Liver (tissue), 9 donors: Measurements from ENCODE around the gene ZMYND10. TPM values are rescaled to one million over a fixed set of nuclear protein-coding genes. Genes with fewer than 3 reads are reported as not detected.

Experiments
- DNase-seq: peaks from one replicate; pipeline ENCODE4 v3.0.0-alpha.2; 2017; ENCODE audit warnings: low spot score
- H3K27ac ChIP-seq, 2 donors: one replicate each; pipeline ENCODE4 v1.7.0; 2013; ENCODE audit warnings: inconsistent platforms in 2 of 2, low read length in 2 of 2, control low read depth in 1 of 2, low read depth in 1 of 2, mild to moderate bottlenecking in 1 of 2
- H3K27me3 ChIP-seq, 4 donors: one replicate each; pipeline versions ENCODE4 v1.6.1 to v1.7.0; 2013; ENCODE audit warnings: low read length in 3 of 4, inconsistent platforms in 1 of 4, mild to moderate bottlenecking in 1 of 4, moderate library complexity in 1 of 4; ENCODE audit not compliant: control insufficient read depth in 4 of 4, insufficient read depth in 4 of 4
- H3K36me3 ChIP-seq, 4 donors: one replicate each; pipeline versions ENCODE4 v1.6.1 to v1.7.0; 2013; ENCODE audit warnings: low read length in 3 of 4, mild to moderate bottlenecking in 3 of 4, low read depth in 1 of 4, moderate library complexity in 1 of 4; ENCODE audit not compliant: control insufficient read depth in 4 of 4, insufficient read depth in 3 of 4
- H3K4me1 ChIP-seq, 4 donors: one replicate each; pipeline versions ENCODE4 v1.6.1 to v1.7.0; 2013; ENCODE audit warnings: low read length in 3 of 4, mild to moderate bottlenecking in 3 of 4, moderate library complexity in 1 of 4; ENCODE audit not compliant: control insufficient read depth in 4 of 4, insufficient read depth in 4 of 4
- H3K4me3 ChIP-seq, 3 donors: one replicate each; pipeline versions ENCODE4 v1.6.1 to v1.7.0; 2013; ENCODE audit warnings: low read length in 3 of 3, control low read depth in 1 of 3, low read depth in 1 of 3, mild to moderate bottlenecking in 1 of 3
- H3K9ac ChIP-seq, 2 donors: one replicate each; pipeline ENCODE4 v1.7.0; 2013; ENCODE audit warnings: low read length in 2 of 2, mild to moderate bottlenecking in 2 of 2, moderate library complexity in 2 of 2, control low read depth in 1 of 2, low read depth in 1 of 2
- H3K9me3 ChIP-seq, 4 donors: one replicate each; pipeline versions ENCODE4 v1.6.1 to v1.7.0; 2013; ENCODE audit warnings: low read length in 3 of 4; ENCODE audit not compliant: control insufficient read depth in 4 of 4
- ATF3 ChIP-seq: IDR thresholded peaks from 2 replicates; pipeline ENCODE4 v1.6.1; 2016; ENCODE audit warnings: antibody characterized with exemption
- CTCF ChIP-seq: fragments of 150-350 bp; IDR thresholded peaks from 2 replicates; pipeline ENCODE4 v1.5.1; 2017; ENCODE audit warnings: improper control_type of control experiment, low read depth, low read length; ENCODE audit not compliant: missing input control
- EGR1 ChIP-seq, 2 donors: IDR thresholded peaks; 2 replicates each; pipeline ENCODE4 v1.6.1; 2016 to 2018; ENCODE audit warnings: antibody characterized with exemption in 2 of 2, low read depth in 2 of 2
- FOXA1 ChIP-seq: IDR thresholded peaks from 2 replicates; pipeline ENCODE4 v1.6.1; 2016; ENCODE audit warnings: antibody characterized with exemption
- FOXA2 ChIP-seq: IDR thresholded peaks from 2 replicates; pipeline ENCODE4 v1.6.1; 2016; ENCODE audit warnings: antibody characterized with exemption
- GABPA ChIP-seq, 2 donors: IDR thresholded peaks in 1 of 2; conservative IDR thresholded peaks in 1 of 2; 2 replicates each; pipeline ENCODE4 v1.6.1; 2016; ENCODE audit warnings: antibody characterized with exemption in 2 of 2, mild to moderate bottlenecking in 1 of 2, moderate library complexity in 1 of 2
- HNF4A ChIP-seq, 2 donors: conservative IDR thresholded peaks; 2 replicates each; pipeline ENCODE4 v1.6.1; 2016; ENCODE audit warnings: antibody characterized with exemption in 2 of 2, mild to moderate bottlenecking in 2 of 2
- HNF4G ChIP-seq: IDR thresholded peaks from 2 replicates; pipeline ENCODE4 v1.6.1; 2016; ENCODE audit warnings: antibody characterized with exemption
- JUND ChIP-seq, 2 donors: IDR thresholded peaks; 2 replicates each; pipeline ENCODE4 v1.6.1; 2016; ENCODE audit warnings: antibody characterized with exemption in 2 of 2
- MAX ChIP-seq: IDR thresholded peaks from 2 replicates; pipeline ENCODE4 v1.6.1; 2016; ENCODE audit warnings: antibody characterized with exemption
- NR2F2 ChIP-seq: IDR thresholded peaks from 2 replicates; pipeline ENCODE4 v1.6.1; 2016; ENCODE audit warnings: antibody characterized with exemption
- RAD21 ChIP-seq, 2 donors: IDR thresholded peaks; 2 replicates each; pipeline ENCODE4 v1.6.1; 2016; ENCODE audit warnings: antibody characterized with exemption in 2 of 2, mild to moderate bottlenecking in 2 of 2
- REST ChIP-seq: IDR thresholded peaks from 2 replicates; pipeline ENCODE4 v1.6.1; 2016; ENCODE audit warnings: antibody characterized with exemption, mild to moderate bottlenecking
- RXRA ChIP-seq, 2 donors: IDR thresholded peaks; 2 replicates each; pipeline ENCODE4 v1.6.1; 2017 to 2018; ENCODE audit warnings: antibody characterized with exemption in 2 of 2, mild to moderate bottlenecking in 1 of 2
- SP1 ChIP-seq: IDR thresholded peaks from 2 replicates; pipeline ENCODE4 v1.6.1; 2018; ENCODE audit warnings: antibody characterized with exemption, mild to moderate bottlenecking
- TAF1 ChIP-seq: conservative IDR thresholded peaks from 2 replicates; pipeline ENCODE4 v1.6.1; 2016; ENCODE audit warnings: antibody characterized with exemption, mild to moderate bottlenecking
- YY1 ChIP-seq: IDR thresholded peaks from 2 replicates; pipeline ENCODE4 v1.6.1; 2016; ENCODE audit warnings: antibody characterized with exemption, mild to moderate bottlenecking
- ZBTB33 ChIP-seq: IDR thresholded peaks from 2 replicates; pipeline ENCODE4 v1.6.1; 2016; ENCODE audit warnings: antibody characterized with exemption
- WGBS: extraction: QIAGEN DNeasy Blood & Tissue Kit; methylation state at CpG from one replicate; pipeline ENCODE4 v1.1.7; 2013; 5-methylcytosine and 5-hydroxymethylcytosine counted together
- polyA plus RNA-seq, 2 donors: library from polyadenylated mRNA; stranded (reverse) in 1 of 2; unstranded in 1 of 2; fragments of 200-250 nt in 1 of 2; fragments of >200 nt in 1 of 2; fragmentation: Nextera tagmentation in 1 of 2; extraction: Ambion mirVana in 1 of 2; gene quantifications; one replicate each; pipeline versions ENCODE4 v1.2.1 to v1.2.3, GENCODE V29; 2013 to 2015
- total RNA-seq, 2 donors: library from RNA; depleted of rRNA; stranded (reverse); fragments of >200 nt; gene quantifications; one replicate each; pipeline ENCODE4 v1.2.3, GENCODE V29; 2014
- donor health status: healthy.
- donor health status: healthy.
- donor health status: healthy.
- donor health status: healthy.
- donor health status: healthy.

The ZMYND10 gene
- total and polyA plus RNA-seq, 4 donors: 0.09 to 0.75 (median 0.27) TPM

- Histone ChIP-seq H3K4me1 (peaks cover 15 to 36% (median 32%) of the 10 kb centered on the region in 4 donors), H3K27me3 (no peaks in the 10 kb centered on the region), H3K9me3 (no peaks in the 10 kb centered on the region), H3K4me3 (no peak overlapping the region), H3K27ac (no peak overlapping the region), H3K36me3 (peaks cover 0 to 10% (median 2%) of the 10 kb centered on the region in 4 donors), H3K9ac (no peak overlapping the region)
- whole genome bisulfite sequencing: 59% methylated on average over 6 of the region's 6 CpGs
- TF ChIP-seq HNF4A (conservative IDR thresholded peaks at IDR 0.05) (no peak), HNF4G (no peak), YY1 (no peak), JUND (IDR thresholded peaks at IDR 0.05) (no peak), FOXA2 (no peak), ATF3 (no peak), ZBTB33 (no peak), REST (no peak), MAX (no peak), RXRA (IDR thresholded peaks at IDR 0.05) (no peak), GABPA (IDR thresholded peaks at IDR 0.05 in 1 of 2, conservative IDR thresholded peaks at IDR 0.05 in 1 of 2) (no peak), RAD21 (IDR thresholded peaks at IDR 0.05) (no peak), NR2F2 (no peak), TAF1 (no peak), EGR1 (IDR thresholded peaks at IDR 0.05; ENCODE audit: low read depth in 2 of 2) (no peak), FOXA1 (no peak)
- no peak for DNase-seq
These were observed 28.2 kb downstream of the ZMYND10 start for GRCh38 chr3:50317300-50317699.

- Histone ChIP-seq H3K27me3 (no peaks in the 10 kb centered on the region), H3K9ac (no peak overlapping the region), H3K9me3 (no peaks in the 10 kb centered on the region), H3K27ac (no peak overlapping the region), H3K36me3 (peaks cover 0 to 10% (median 2%) of the 10 kb centered on the region in 4 donors), H3K4me3 (no peak overlapping the region), H3K4me1 (peaks cover 12 to 31% (median 27%) of the 10 kb centered on the region in 4 donors)
- 76% methylated on average over 9 of the region's 9 CpGs for WGBS
- no peak for TF ChIP-seq ATF3
- no peak for TF ChIP-seq FOXA2
- TF ChIP-seq SP1: no peak
- TF ChIP-seq CTCF: no peak
- TF ChIP-seq REST: no peak
- TF ChIP-seq GABPA (IDR thresholded peaks at IDR 0.05 in 1 of 2, conservative IDR thresholded peaks at IDR 0.05 in 1 of 2): no peak
- TF ChIP-seq EGR1 (IDR thresholded peaks at IDR 0.05; ENCODE audit: low read depth in 2 of 2): no peak
- no peak for TF ChIP-seq MAX
- TF ChIP-seq YY1: no peak
- no peak for TF ChIP-seq NR2F2
- no peak for TF ChIP-seq JUND (IDR thresholded peaks at IDR 0.05)
- no peak for TF ChIP-seq RXRA (IDR thresholded peaks at IDR 0.05)
- TF ChIP-seq HNF4G: no peak
- no peak for TF ChIP-seq RAD21 (IDR thresholded peaks at IDR 0.05)
- no peak for TF ChIP-seq TAF1
- TF ChIP-seq FOXA1: no peak
- no peak for DNase-seq
These were observed 28.8 kb downstream of the ZMYND10 start for GRCh38 chr3:50316657-50317242.
